Measurements from ENCODE around the gene CDKN1A. TPM values are rescaled to one million over a fixed set of nuclear protein-coding genes. Genes with fewer than 3 reads are reported as not detected.

The CDKN1A gene
- total RNA-seq, 1 donor from 2014 or later = 151 TPM

- H3K9me3 ChIP-seq = no peaks in the 10 kb centered on the region
- H3K4me1 ChIP-seq = no peaks in the 10 kb centered on the region
- ATAC-seq = peak; percentile 87
- intact Hi-C loops (cut with DNase I) = no loop called here
- H3K27me3 ChIP-seq = no peaks in the 10 kb centered on the region
- no peak overlapping the region for H3K27ac ChIP-seq
- DNase-seq = no peak
- no peak for TF ChIP-seq CTCF (IDR thresholded peaks at IDR 0.05)
- no peak overlapping the region for H3K4me3 ChIP-seq
- H3K36me3 ChIP-seq = no peaks in the 10 kb centered on the region
These were observed 49.0 kb downstream of the CDKN1A start for GRCh38 chr6:36727505-36728021.

GRCh38 chr6:36728289-36729160 lies 50.0 kb downstream of the CDKN1A start:
- no peak overlapping the region for H3K27ac ChIP-seq
- intact Hi-C loops (cut with DNase I) = no loop called here
- no peaks in the 10 kb centered on the region for H3K9me3 ChIP-seq
- no peaks in the 10 kb centered on the region for H3K27me3 ChIP-seq
- no peaks in the 10 kb centered on the region for H3K36me3 ChIP-seq
- H3K4me1 ChIP-seq = no peaks in the 10 kb centered on the region
- no peak for TF ChIP-seq CTCF (IDR thresholded peaks at IDR 0.05)
- DNase-seq (no peak), ATAC-seq (no peak)
- no peak overlapping the region for H3K4me3 ChIP-seq

DNA sequence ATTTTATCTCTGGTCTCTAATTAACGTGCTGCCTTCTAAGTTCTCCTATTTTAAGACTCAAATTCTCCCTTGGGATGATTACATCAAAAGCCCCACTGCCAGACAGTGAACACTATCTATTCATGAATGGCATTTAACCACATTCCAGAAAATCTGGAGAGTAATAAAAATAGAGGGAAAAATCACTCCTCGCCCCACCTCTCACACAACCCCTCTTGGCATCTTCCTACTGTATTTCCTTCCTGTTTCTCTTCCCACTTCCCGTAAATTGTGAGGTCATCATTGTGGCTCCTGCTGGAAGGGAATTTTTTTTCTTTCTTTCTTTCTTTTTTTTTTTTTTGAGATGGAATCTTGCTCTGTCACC lies 50.6 kb downstream of the CDKN1A start:
- Histone ChIP-seq H3K27ac (no peak overlapping the region), H3K4me3 (no peak overlapping the region), H3K4me1 (no peaks in the 10 kb centered on the region), H3K9me3 (no peaks in the 10 kb centered on the region), H3K36me3 (no peaks in the 10 kb centered on the region), H3K27me3 (no peaks in the 10 kb centered on the region)
- no peak for ATAC-seq
- TF ChIP-seq CTCF (IDR thresholded peaks at IDR 0.05) = no peak
- intact Hi-C loops (cut with DNase I) = no loop called here
- no peak for DNase-seq

- H3K36me3 ChIP-seq = no peaks in the 10 kb centered on the region
- TF ChIP-seq CTCF (IDR thresholded peaks at IDR 0.05) = no peak
- H3K9me3 ChIP-seq = no peaks in the 10 kb centered on the region
- ATAC-seq (no peak), DNase-seq (peak; percentile 16)
- H3K27ac ChIP-seq = no peak overlapping the region
- intact Hi-C loops (cut with DNase I) = no loop called here
- H3K4me1 ChIP-seq = peaks cover 12% of the 10 kb centered on the region
- no peaks in the 10 kb centered on the region for H3K27me3 ChIP-seq
- H3K4me3 ChIP-seq = no peak overlapping the region
These were observed 52.2 kb downstream of the CDKN1A start for GRCh38 chr6:36730424-36731380.

DNA sequence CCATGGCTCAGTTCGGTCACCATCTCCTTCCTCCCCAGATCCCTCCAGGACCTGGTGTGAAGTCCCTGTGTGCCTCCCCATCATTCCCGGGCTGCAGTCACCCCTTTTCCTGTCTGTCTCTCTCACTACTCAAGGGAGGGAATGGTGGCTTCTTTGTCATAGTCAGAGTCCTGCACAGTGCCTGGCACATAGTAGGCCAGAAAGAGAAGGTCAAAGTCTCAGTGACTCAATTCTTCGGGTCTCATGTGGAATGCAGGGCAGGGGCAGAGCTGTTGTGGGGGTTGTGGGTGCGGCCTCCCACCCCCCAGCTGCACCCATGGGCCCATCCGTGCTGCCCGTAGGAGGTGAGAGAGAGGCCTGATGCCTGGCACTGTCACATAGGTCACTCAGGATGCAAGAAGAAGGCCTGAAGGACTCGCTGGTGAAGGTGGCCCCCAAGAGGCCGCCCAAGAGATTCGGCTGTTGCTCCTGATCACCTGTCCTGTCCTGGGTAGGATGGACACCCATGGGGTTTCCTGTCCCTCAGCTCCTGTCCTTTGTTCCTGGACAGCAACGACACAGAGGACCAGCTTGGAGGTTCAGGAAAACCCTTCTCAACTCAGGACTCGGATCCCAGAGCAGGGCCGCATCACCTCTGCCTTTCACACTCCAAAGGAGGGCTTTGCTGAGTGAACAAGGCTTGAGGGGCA lies 53.3 kb downstream of the CDKN1A start:
- intact Hi-C loops (cut with DNase I) = no loop called here
- H3K9me3 ChIP-seq = no peaks in the 10 kb centered on the region
- TF ChIP-seq CTCF (IDR thresholded peaks at IDR 0.05) = no peak
- peaks cover 17% of the 10 kb centered on the region for H3K4me1 ChIP-seq
- H3K4me3 ChIP-seq = no peak overlapping the region
- DNase-seq = no peak
- no peak overlapping the region for H3K27ac ChIP-seq
- ATAC-seq = no peak
- no peaks in the 10 kb centered on the region for H3K36me3 ChIP-seq
- H3K27me3 ChIP-seq = no peaks in the 10 kb centered on the region
